ENCODE measurements around the gene ERGIC3. TPM values are rescaled to one million over a fixed set of nuclear protein-coding genes. Genes with fewer than 3 reads are reported as not detected.

The ERGIC3 gene
- 382 and 490 TPM in 2 replicates for total RNA-seq

DNA sequence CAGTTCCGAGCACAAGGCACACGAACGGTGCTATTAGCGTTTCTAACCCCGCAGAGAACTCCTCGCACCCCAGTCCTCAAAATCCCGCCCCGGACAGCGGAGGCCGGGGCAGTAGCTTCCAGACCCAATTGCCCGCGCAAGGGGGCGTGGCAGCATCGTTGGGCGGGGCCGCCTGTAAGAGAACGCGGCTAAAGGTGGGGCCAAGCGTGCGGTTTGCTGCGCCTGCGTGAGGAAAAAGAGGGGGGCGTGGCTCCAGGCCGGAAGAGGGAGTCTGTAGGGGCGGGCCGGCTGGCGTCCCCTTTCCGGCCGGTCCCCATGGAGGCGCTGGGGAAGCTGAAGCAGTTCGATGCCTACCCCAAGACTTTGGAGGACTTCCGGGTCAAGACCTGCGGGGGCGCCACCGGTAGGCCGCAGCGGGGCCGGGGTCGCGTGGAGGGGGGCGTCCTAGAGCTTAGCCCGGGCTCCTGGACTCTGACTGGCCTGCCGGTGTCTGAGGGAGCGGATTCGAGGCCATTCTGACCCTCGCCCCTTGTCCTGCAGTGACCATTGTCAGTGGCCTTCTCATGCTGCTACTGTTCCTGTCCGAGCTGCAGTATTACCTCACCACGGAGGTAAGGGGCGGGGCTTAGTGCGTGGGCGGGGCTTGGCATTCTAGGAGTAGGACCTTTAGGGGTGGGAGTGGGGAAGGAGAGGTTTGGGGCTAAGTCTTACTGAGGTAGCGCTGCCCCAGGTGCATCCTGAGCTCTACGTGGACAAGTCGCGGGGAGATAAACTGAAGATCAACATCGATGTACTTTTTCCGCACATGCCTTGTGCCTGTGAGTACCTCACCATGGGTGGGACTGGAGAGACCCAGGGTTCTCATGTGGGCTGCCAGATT, at the start of gene ERGIC3:
ERGIC3 (plus strand) TSS at position 296 of the 880 bp plus-strand sequence; CDS start at position 316, 20 bp downstream.

DNA sequence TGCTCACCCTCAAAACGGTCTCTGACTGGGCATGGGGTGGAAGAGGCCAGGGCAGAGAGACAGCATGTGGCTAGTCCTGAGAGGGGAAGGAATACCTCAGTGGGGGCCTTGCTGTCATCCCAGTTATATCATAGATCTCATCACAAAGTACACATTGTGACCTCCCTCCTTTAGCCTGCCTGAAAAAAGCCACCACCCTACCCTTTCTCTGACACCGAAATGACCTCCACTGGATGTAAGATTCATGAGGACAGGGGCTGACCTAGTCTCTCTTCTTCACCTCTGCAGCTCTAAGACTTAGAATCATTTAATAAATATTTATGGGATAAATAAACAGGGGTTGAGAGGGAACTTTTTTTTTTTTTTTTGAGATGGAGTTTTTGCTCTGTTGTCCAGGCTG, 12.3 kb upstream of the ERGIC3 start, which contains the start of gene C20orf173:
C20orf173 (minus strand) TSS at position 101 of the 400 bp plus-strand sequence. CDS start 279 bp downstream, outside the sequence.

Small RNA genes within 50 kb of the gene (small RNA-seq; reads per million reads assigned to genes)
- not detected for gene RPL37P1

Other genes with a start within 250 kb of the ERGIC3 start
- under 0.01 and 0.33 TPM in 2 replicates for gene FAM83C, start 249.7 kb upstream of the ERGIC3 start, total RNA-seq
- 18.1 and 22.4 TPM in 2 replicates for gene UQCC1, start 130.1 kb upstream of the ERGIC3 start, total RNA-seq
- gene GDF5, start 103.8 kb upstream of the ERGIC3 start, total RNA-seq, result under 0.01 TPM in 1 of 2 replicates, not detected in the other
- gene CEP250, start 86.5 kb upstream of the ERGIC3 start, total RNA-seq, result 13.9 and 16.1 TPM in 2 replicates
- not detected in 2 replicates for gene C20orf173, start 12.4 kb upstream of the ERGIC3 start, total RNA-seq
- gene SPAG4, start 73.8 kb downstream of the ERGIC3 start, total RNA-seq, result 2.7 and 12.2 TPM in 2 replicates
- 203 and 293 TPM in 2 replicates for gene CPNE1, start 122.8 kb downstream of the ERGIC3 start, total RNA-seq
- gene RBM12, start 122.8 kb downstream of the ERGIC3 start, total RNA-seq, result 52.2 and 67.7 TPM in 2 replicates
- 25.5 and 31.7 TPM in 2 replicates for gene NFS1, start 157.3 kb downstream of the ERGIC3 start, total RNA-seq
- gene ROMO1, start 157.3 kb downstream of the ERGIC3 start, total RNA-seq, result 148 and 264 TPM in 2 replicates
- 240 and 475 TPM in 2 replicates for gene RBM39, start 200.2 kb downstream of the ERGIC3 start, total RNA-seq
- gene PHF20, start 229.9 kb downstream of the ERGIC3 start, total RNA-seq, result 29.1 and 29.3 TPM in 2 replicates

Data from placental epithelial cell (primary cell).